Vagina (tissue), 2 donors: ENCODE measurements around the gene MAN2A2.

Source experiments
- CTCF ChIP-seq, 3 experiments: fragments of 450-650 bp in 2 of 3; fragments of 200-600 bp in 1 of 3; sonication (generic) in 1 of 3; IDR thresholded peaks; one replicate each; pipeline ENCODE4 v1.5.1; 2017 to 2019; ENCODE audit warnings: antibody characterized with exemption in 3 of 3, mild to moderate bottlenecking in 2 of 3, moderate library complexity in 2 of 3
- POLR2AphosphoS5 ChIP-seq, 2 donors: sonication (generic); formaldehyde crosslinking; IDR thresholded peaks; one replicate each; pipeline ENCODE4 v1.9.0; 2017; ENCODE audit warnings: antibody characterized with exemption in 2 of 2, mild to moderate bottlenecking in 2 of 2, low read depth in 1 of 2; ENCODE audit not compliant: insufficient read depth in 1 of 2

DNA sequence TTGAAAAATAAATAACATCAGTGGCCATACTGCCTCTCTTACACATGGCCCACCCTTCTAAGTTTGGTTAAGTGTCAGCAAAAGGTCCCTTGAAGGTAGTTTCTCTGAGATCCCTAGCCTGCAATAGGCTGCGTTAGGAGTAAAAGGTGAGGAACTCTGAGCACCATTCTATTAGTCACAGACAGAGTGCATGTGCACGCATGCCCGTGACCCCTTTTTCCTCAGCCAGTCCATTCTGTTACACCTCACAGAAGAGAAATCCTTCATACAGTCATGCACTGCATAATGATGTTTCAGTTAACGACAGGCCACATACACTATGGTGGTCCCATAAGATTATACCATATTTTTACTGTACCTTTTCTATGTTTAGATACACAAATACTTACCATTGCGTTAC lies 64.1 kb downstream of the MAN2A2 start:
- TF ChIP-seq POLR2AphosphoS5 (IDR thresholded peaks at IDR 0.05; ENCODE audit: insufficient read depth in 1 of 2, low read depth in 1 of 2) (no peak), CTCF (IDR thresholded peaks at IDR 0.05) (no peak)
